Measurements from ENCODE around the gene COL4A5.

The COL4A5 gene

DNA sequence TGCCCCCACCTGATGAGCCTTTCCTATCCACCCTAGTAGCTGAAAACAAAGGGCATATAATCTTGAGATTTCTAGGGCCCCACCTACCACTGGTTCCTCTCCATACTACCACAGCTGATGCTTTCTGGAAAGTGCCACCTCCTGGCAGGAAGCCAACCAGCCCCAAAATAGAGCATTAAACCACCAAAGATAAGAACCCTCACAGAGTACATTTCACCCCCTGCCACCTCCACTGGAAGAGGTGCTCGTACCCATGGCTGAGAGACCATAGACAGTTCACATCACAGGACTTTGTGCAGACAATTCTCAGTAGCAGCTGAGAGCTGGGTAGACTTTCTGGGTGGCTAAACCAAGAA lies 202.6 kb downstream of the COL4A5 start:
- no peak for DNase-seq

DNA sequence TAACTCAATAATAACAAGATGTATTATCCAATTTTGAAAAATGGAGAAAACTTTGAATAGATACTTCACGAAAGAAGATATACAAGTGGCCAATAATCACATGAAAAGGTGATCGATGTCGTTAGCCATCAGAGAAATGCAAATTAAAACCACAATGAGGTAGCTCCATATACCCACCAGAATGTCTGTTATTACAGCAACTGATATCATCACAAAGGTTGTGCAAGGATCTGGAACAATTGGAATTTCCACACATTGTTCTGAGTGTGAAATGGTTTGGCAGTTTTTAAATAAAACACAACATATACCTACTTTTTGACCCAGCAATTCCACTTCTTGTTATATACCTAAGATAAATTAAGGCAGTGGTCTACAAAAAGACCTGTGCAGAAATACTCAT lies 225.1 kb downstream of the COL4A5 start:
- no peak for DNase-seq

DNA sequence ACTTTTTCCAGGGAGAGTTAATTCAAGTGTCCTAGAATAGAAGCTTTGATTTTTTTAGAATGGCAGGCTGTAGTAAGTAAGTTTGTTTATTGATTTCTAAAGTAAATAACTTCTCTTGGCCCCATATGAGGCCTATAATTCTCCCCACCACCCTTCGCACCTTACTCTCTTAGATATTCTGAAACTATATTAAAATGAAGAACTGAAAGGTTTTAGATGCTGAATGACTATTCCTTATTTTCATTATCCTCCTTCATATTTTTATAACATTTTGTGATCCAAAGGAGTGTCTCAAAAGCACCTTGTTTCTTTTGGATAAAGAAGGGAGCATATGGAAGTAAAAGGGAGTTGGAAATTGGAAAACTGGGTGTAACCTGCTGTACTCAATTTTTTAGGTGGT lies 226.5 kb downstream of the COL4A5 start:
- no peak for DNase-seq

DNA sequence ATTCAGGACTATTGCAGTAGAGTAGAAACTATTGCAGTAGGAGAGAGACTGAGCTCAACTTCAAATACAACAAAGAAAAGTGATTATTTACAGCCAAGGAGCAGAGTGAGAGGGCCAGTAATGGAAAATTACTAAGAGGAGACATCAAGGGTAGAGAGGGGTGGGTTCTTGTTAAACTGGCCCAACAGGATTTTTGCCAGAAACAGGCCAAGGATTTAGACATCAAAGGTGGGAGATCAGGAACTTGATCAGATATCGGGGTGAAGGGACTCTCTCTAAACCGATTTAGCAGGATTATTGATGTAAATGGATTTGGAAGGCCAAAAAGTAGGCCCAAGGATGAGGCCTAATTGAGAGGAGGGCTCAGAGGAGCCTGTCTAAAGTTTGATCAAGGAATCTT lies 231.9 kb downstream of the COL4A5 start:
- no peak for DNase-seq

DNA sequence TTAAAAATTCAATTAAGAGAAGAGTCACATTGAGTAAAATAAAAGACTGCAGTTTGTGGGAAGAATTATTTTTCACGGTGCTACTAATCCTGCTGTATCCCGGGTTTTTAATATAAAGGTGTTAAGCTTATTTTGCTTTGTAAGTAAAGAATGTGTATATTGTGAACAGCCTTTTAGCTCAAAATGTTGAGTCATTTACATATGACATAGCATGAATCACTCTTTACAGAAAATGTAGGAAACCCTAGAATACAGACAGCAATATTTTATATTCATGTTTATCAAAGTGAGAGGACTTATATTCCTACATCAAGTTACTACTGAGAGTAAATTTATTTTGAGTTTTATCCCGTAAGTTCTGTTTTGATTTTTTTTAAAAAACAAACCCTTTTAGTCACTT lies 257.1 kb downstream of the COL4A5 start:
- DNase-seq: no peak

DNA sequence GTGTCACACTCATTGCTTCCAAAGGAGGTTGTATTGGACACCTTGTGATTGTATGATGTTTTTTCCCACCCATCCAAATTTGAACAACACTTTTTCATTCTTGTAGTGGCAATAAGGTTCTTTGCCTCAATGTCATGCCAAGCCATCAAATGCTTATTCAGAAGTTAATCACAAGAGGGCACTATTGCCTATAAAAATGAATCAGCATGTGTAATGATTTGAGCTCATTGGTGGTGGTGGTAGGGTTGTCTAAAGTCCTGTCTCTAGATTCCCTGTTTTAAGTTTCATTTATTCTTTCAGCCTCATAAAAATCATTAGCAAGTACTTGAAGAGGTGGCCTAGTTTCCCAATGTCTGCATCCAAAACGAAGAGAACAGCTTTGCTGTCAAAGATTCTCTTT lies 259.7 kb downstream of the COL4A5 start:
- no peak for DNase-seq

DNA sequence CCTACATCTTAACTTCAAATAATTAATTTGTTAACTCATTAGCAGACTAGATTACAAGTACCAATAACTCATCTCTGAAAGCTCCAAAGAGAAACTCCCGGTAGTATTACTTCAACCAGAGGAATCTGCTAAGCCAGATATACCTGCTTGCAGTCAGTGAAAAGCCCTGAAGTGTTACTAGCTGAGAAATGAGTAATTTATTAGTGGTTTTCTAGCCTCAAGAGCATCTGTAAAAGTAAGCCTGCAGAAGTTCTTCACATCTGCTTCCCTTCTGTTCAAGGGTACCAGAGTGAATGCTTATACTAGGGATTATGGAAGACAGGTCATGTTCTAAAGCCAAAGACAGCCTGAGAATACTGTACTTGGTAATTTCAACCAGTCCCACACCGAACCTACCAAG lies 262.0 kb downstream of the COL4A5 start:
- DNase-seq: no peak

DNA sequence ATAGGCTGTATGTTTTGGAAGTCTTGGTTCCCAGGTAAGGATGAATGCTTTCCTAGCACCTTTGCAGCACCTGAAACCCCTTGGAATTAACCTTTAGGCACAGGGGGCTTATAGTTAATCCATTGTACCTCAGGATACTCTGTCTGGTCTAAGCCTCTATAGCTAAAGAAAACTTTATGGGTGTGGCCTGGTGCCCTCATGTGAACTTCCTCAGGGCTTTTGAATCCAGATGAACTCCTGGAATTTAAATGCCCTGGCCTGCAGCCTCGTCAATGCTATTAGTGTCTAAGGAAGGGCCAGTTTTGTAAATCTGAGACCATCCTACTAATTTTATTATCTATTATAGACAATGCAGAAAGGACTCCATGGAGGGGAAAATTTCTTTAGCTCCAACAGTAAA lies 262.9 kb downstream of the COL4A5 start:
- DNase-seq: no peak

DNA sequence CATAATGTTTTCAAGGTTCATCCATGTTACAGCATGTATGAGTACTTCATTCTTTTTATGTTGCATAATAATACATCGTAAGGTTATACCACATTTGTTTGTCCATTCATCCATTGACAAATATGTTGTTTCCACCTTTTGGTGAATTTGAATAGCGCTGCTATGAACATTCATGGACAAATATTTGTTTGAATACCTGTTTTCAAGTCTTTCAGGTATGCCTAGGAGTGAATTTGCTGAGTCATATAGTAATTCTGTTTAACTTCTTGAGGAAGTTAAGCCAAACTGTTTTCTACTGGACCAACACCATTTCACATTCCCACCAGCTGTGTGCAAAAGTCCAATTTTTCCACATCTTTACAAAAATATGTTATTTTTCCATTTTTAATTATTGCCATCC lies 265.2 kb downstream of the COL4A5 start:
- no peak for DNase-seq

DNA sequence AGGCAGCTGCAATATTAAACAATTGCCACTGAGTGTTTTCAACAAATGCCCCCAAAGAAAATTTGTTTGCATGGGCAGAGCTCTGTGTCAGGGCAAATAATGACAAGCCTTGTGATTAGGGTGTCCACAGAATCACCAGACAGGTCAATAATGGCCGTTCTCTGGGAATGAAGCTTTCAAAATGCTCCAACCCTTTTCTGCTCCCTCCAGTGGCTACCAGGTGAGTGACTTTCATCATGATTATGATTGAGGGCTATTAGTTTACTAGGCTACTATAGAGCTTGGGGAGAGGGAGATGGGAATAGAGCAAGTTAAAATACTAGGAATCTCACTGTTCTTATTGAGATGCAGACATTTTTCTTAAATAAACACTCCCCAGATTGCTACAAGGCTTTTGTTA lies 273.2 kb downstream of the COL4A5 start:
- no peak for DNase-seq

DNA sequence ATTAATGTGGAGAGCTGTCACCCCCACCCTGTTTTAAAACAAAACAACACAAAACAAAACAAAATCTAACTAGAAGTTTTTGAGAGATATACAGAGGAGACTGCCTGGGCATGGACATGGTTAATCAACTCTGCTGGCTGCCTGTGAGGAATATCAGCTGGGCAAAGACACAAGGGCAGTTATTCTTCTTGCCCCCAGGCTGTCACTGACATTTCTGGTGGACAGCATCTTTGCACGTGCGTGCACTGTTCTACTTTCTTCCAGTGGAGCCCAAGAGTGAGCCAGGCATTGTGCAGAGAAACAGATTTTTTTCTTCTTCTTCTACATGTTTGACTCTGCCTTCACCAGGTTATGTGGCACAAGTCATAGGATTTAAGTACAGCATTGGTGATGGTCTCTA lies 282.9 kb downstream of the COL4A5 start:
- DNase-seq: no peak

DNA sequence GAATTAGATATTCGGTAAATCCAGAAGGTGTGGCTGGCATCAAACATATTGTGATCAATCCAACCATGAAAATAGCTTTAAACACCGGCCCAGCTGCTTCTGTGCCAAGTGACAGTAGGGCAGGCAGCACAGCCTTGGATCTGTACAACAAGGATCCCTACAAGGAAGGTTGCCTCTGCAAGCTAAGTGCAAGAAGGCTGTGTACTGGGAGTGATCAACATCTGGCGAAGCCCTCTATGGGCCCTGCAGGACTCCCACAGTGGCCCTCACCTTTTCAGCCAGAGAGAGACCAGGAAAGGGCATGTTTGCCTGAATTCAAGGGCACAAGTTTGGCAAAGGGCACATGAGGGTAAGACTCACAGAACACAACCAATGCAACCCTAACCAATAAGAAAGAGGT lies 287.1 kb downstream of the COL4A5 start:
- no peak for DNase-seq

DNA sequence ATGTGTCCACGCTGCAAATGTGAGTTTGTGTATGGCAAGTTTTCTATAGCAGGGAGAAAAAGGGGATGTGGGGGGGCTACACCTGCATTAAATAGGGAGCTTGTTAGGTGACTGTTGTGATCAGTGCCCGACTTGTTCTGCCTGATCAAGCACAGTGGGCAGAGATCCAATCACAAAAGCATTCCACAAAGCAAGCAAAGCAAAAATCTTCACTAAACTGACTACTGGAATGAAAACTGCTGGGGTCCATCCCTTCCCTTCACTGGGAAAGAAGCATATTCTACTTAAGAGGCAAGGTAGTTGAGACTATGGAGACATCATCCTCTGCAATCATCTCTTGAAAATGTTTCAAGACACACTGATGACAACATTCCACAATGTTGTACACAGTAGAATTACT lies 291.5 kb downstream of the COL4A5 start:
- no peak for DNase-seq

DNA sequence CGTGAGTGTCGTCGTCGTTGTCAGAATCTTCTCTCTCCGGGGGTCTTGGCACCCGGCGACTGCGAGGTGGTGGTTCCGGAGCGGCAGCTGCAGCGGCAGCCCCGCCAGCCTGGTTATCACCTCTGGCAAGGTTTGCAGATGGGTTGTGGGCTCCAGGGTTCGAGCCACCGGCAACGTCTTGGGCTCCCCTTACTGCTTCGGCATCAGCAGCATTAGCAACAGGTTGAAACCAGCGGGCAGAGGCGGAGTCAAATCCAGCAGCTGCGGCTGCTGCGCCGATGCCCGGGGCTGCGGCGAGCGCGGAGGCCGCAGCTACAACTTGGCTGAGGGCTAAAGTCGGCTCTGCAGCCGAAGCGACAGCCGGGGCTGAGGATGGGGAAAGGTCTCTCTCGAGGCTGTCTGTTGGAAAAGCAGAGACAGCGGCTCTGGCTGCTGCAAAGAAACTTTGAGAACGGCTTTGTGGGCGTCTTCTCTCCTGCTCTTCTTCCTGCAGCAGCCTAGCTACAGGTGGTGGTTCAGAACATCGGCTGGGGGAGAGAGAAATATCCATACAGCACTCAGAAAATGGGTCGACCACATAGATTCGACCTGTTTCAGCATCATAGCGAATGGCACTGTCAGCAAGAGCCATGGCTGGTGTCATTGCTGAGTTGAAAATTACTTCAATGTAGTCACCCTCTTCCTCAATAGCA lies 293.1 kb downstream of the COL4A5 start:
- no peak for DNase-seq

DNA sequence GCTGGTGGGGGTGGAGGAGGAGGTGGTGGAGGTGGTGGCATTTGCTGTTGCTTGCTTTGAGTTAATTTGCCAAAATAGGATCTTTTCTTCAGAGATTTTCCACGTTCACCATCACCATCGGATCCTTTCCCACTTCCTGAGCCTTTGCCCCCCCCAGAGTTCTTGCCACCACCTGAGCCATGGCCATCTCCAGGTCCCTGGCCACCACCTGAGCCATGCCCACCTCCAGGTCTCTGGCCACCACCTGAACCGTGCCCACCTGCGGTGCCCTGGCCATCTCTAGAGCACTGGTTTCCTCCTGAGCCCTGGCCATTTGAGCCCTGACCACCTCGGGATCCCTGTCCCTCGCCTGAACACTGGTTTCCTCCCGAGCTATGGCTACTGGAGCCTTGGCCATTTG lies 294.8 kb downstream of the COL4A5 start:
- no peak for DNase-seq

DNA sequence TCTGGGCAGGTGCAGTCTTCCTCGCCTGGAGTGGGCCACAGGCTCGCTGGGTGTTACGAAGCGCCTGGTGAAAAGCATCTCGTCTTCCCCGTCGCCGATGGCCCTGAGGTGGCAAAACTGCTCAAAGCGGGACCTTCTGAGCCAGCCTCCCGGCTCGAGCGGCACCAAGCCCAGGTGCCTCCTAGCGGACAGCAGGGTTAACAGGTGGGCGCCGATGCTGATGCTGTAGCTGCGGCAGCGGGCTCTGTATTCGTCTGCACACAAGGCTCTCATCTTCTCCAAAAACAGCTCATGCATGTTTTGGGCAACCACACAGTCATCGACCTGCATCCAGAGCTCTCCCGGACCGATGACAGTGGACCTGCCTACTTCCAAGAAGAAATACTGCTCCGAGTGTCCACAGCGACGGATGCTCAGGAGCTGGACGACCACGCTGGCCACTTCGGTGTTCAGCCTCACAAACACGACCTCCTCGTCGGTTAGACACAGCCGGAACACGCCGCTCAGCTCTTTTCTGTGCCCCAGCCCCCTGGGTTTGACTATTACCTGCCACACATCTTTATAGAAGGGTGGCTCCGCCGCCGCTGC lies 295.5 kb downstream of the COL4A5 start:
- DNase-seq: no peak

DNA sequence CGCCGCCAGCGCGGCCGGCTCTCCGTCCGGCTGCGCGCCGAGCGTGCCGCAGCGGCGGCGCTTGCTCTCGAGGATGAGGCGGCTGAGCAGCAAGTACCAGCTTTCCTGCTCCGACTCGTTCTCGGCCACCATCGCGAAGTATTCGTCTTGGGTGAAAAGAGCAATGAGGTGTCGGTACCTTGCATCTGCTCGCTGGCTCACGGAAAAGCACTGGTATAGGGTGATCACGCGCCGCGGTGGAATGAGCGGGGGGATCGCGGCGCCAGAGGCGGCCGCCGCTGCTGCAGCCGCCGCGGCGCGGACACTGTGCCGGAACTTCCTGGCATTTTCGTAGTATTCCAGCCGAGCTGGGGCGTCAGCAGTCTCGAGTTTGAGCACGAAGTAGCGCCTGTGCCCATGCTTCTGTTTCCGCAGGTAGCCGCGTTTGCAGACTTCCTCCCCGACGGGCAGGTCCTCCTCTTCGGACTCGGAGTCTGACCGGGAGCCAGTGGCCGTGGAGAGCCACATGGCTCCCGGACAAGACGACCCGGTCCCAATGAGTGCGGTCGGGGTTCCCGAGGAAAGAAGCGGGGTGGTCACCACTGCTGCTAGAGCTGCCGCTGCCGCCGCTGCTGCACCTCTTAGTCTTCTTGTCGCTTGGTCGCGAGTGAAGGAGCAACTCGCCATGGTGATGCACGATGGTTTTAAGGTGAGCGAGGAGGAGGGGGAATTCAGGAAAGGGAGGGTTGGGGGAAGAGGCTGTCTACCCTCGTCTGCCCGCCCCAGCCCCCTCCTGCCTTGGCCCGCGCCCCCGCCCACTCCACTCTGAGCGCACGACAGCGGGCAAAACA lies 296.3 kb downstream of the COL4A5 start:
- DNase-seq: no peak

DNA sequence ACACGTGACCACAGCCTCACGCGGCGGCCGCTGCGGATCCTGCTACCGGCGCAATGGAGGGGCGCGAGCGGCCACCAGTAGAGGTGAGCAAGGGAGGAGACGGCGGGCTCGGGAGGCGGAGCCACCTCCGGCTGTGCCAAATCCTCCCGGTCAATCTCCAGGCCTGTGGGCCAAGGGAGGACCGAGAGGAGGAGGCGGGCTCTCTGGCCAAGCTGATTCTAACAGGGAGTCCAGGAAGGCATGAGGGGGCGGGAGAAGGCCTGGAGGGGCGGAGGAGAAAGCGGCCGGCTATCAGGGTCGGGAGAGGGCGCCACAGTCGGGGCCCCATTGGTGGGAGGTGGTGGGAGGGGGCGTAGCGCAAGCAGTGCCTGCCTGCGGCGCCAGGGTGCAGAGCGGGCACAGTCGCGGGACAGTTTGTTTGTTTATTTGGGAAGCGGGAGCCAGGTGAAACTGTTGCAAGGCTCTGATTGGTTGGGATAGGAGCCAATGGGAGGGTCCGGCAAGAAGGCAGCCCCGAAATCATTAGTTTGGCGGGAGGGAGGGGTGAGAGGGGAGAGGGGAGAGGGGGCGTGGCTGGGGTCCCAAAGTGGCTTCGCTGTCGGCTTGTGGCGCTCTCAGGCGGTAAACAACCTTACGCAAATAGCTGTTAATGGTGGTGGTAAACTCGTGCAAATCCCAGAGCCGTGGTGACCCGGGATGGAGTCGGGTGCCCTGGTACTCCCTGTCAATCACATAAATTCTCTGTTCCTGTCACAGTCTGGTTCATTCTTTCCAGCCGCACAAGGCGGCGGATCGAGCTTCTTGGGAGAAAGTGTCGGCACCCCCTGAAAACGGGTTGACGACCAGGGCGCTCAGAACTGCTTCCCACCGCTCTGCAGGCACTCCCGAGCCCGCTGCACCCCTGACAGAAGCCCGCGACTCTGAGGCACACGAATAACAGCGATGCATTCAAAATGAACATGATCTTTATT lies 297.2 kb downstream of the COL4A5 start, which contains the start of gene IRS4:
IRS4 (minus strand) TSS at position 55 of the 971 bp plus-strand sequence.
- DNase-seq: no peak

DNA sequence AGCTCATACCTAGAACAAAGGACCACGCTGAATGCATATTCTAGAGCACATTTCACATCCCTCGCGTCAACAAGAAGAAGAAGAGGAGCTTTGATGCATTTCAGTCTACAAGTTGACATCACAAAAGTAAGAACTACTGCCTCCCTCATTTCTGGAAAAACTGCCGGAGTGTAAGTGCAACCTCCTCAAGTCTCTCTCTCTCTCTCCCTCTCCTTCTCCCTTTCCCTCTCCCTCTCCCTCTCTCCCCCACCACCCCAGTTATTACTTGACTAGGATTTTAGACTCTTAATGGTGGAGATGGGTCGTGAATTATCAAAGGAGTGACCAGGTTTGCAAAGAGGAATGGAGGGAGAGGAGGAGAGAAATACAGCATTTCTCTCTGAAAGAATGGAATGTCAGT lies 298.1 kb downstream of the COL4A5 start:
- DNase-seq: no peak

DNA sequence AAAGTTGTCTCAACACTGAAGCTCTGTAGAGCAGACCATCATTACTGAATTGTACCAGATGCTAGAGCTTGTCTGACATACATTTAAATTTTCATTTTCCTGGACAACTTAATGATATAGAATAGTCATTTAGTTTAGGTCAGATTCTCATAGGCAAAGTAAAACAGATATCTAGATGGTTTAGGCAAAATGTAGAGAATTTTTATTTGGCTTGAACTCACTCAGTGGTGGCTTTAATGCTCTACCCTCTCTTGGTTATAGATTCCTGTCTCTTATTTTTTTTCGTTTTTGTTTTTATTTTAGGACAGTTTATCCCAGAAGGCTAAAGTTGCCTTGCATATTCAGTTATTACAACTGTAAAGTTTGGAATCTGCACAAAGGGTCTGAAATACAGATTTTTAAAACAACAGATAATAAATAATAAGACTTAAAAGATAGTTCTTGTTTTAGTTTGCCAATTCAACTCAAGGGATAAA lies 300.7 kb downstream of the COL4A5 start:
- DNase-seq: no peak

Data from activated CD4-positive, alpha-beta T cell treated with anti-CD3 and anti-CD28 coated beads for 1 hour (primary cell).